GM19468 (cell line): ENCODE data around the gene ACYP1.
"Not testable (repeated sequence)": the region's sequence is repeated elsewhere in the genome, so short reads cannot be mapped to it uniquely, and the experiment has no call there.

Experiments
- ATAC-seq: cut with Tn5 transposase; IDR thresholded peaks from one replicate; pipeline ENCODE4 v1.9.1; 2021; ENCODE audit warnings: mild to moderate bottlenecking, moderate library complexity, moderate number of reproducible peaks; ENCODE audit not compliant: unreplicated experiment; ENCODE audit errors: extremely low read depth

Gene ACYP1

GRCh38 chr14:75069121-75069810, 5.4 kb upstream of the ACYP1 start, which contains the start of gene ZC2HC1C:
Gene ZC2HC1C, plus strand, starts transcription at chr14:75069641. Its CDS starts 933 bp downstream, at chr14:75070574.
- ATAC-seq: no peak

GRCh38 chr14:75068294-75069120, 4.7 kb upstream of the ACYP1 start:
- no peak for ATAC-seq

GRCh38 chr14:75067765-75068164, 3.9 kb upstream of the ACYP1 start:
- ATAC-seq: not testable (repeated sequence)

- no peak for ATAC-seq
These were observed 3.4 kb upstream of the ACYP1 start for GRCh38 chr14:75067212-75067611.

GRCh38 chr14:75066691-75067090, 2.9 kb upstream of the ACYP1 start:
- ATAC-seq: no peak

GRCh38 chr14:75064205-75064567, 362 bp upstream of the ACYP1 start:
- ATAC-seq: no peak

GRCh38 chr14:75063013-75063412, 811 bp downstream of the ACYP1 start:
- no peak for ATAC-seq

GRCh38 chr14:75060420-75060819, 3.4 kb downstream of the ACYP1 start:
- no peak for ATAC-seq

- ATAC-seq: no peak
These were observed 4.2 kb downstream of the ACYP1 start for GRCh38 chr14:75059642-75060041.

- no peak for ATAC-seq
These were observed 9.4 kb downstream of the ACYP1 start for GRCh38 chr14:75054421-75054820.

- ATAC-seq: no peak
These were observed 10.2 kb downstream of the ACYP1 start for GRCh38 chr14:75053396-75054291.

GRCh38 chr14:75051556-75051899, 12.3 kb downstream of the ACYP1 start:
- ATAC-seq: no peak

GRCh38 chr14:75050852-75051555, 12.8 kb downstream of the ACYP1 start, which contains the start of gene MLH3:
Gene MLH3, minus strand, starts transcription at chr14:75051467. Its CDS starts 1,812 bp downstream, at chr14:75049655.
- ATAC-seq: peak; percentile 22

- no peak for ATAC-seq
These were observed 14.1 kb downstream of the ACYP1 start for GRCh38 chr14:75049731-75050201.

- no peak for ATAC-seq
These were observed 14.7 kb downstream of the ACYP1 start for GRCh38 chr14:75049136-75049535.

- ATAC-seq: no peak
These were observed 15.7 kb downstream of the ACYP1 start for GRCh38 chr14:75048101-75048500.

- ATAC-seq: no peak
These were observed 16.3 kb downstream of the ACYP1 start for GRCh38 chr14:75047506-75047905.

GRCh38 chr14:75046899-75047298, 16.9 kb downstream of the ACYP1 start:
- ATAC-seq: no peak

- no peak for ATAC-seq
These were observed 17.5 kb downstream of the ACYP1 start for GRCh38 chr14:75046275-75046674.

- no peak for ATAC-seq
These were observed 19.1 kb downstream of the ACYP1 start for GRCh38 chr14:75044752-75045151.
